CD4-positive, alpha-beta T cell (primary cell): Measurements from ENCODE around the gene ZNF574. TPM values are rescaled to one million over a fixed set of nuclear protein-coding genes. Genes with fewer than 3 reads are reported as not detected.

Experiments used
- ATAC-seq: fragments of 200-7000 bp; cut with Tn5 transposase; one replicate; pipeline ENCODE4 v1.10.0; 2022; ENCODE audit warnings: mild to moderate bottlenecking; ENCODE audit not compliant: poor library complexity
- CTCF ChIA-PET: fragments of 350-600 bp; sonication (Branson Sonifier 250); formaldehyde crosslinking; loops from one replicate; lab custom pipeline; 2021; ENCODE audit warnings: antibody characterized with exemption, inconsistent platforms; lab: Charles Lee
- POLR2A ChIA-PET: fragments of 350-600 bp; sonication (Branson Sonifier 250); formaldehyde crosslinking; loops from one replicate; lab custom pipeline; 2021; ENCODE audit warnings: antibody characterized with exemption, inconsistent platforms; lab: Charles Lee
- DNase-seq, 14 experiments: peaks; one replicate each; pipeline ENCODE4 v3.0.0-alpha.2; 2013 to 2020; ENCODE audit warnings: mixed read lengths in 2 of 14
- H3K27ac ChIP-seq, 2 donors: one replicate each; pipeline versions ENCODE4 v1.5.1 to v1.7.0; 2013; ENCODE audit warnings: low read length in 2 of 2, low read depth in 1 of 2, mild to moderate bottlenecking in 1 of 2
- H3K27me3 ChIP-seq, 2 experiments: 1 replicate in 1 of 2; 2 replicates in 1 of 2; pipeline versions ENCODE4 v1.6.1 to v1.7.0; 2013; ENCODE audit warnings: low read length in 2 of 2, control low read depth in 1 of 2, mild to moderate bottlenecking in 1 of 2, moderate library complexity in 1 of 2; ENCODE audit not compliant: insufficient read depth in 2 of 2, control insufficient read depth in 1 of 2
- H3K36me3 ChIP-seq: one replicate; pipeline ENCODE4 v1.6.1; 2013; ENCODE audit warnings: low read length, control low read depth; ENCODE audit not compliant: insufficient read depth
- H3K4me1 ChIP-seq: one replicate; pipeline ENCODE4 v1.6.1; 2013; ENCODE audit warnings: low read length, control low read depth; ENCODE audit not compliant: insufficient read depth
- H3K4me3 ChIP-seq: one replicate; pipeline ENCODE4 v1.5.1; 2013; ENCODE audit warnings: mild to moderate bottlenecking, low read length, moderate library complexity
- H3K9me3 ChIP-seq, 2 experiments: 1 replicate in 1 of 2; 2 replicates in 1 of 2; pipeline versions ENCODE4 v1.6.1 to v1.7.0; 2013; ENCODE audit warnings: low read length in 2 of 2, mild to moderate bottlenecking in 2 of 2, control low read depth in 1 of 2, moderate library complexity in 1 of 2; ENCODE audit not compliant: control insufficient read depth in 1 of 2, insufficient read depth in 1 of 2
- H3K27ac Mint-ChIP-seq: one replicate; pipeline ENCODE4 v1.8.0; 2020; ENCODE audit warnings: mixed read lengths
- H3K27me3 Mint-ChIP-seq: one replicate; pipeline ENCODE4 v1.8.0; 2021; ENCODE audit warnings: mixed read lengths
- H3K36me3 Mint-ChIP-seq: one replicate; pipeline ENCODE4 v1.8.0; 2021; ENCODE audit warnings: low read depth, mixed read lengths
- H3K4me1 Mint-ChIP-seq: one replicate; pipeline ENCODE4 v1.8.0; 2021; ENCODE audit warnings: low read depth, mixed read lengths
- H3K4me3 Mint-ChIP-seq: one replicate; pipeline ENCODE4 v1.8.0; 2020; ENCODE audit warnings: mild to moderate bottlenecking, mixed read lengths
- H3K9me3 Mint-ChIP-seq: one replicate; pipeline ENCODE4 v1.8.0; 2020; ENCODE audit warnings: mixed read lengths
- intact Hi-C, 2 experiments: fragments of 100-400 bp; cut with DNase I in 1 of 2; cut with micrococcal nuclease in 1 of 2; formaldehyde crosslinking; loops; one replicate each; pipeline versions ENCODE4 v1.15.1 to v1.9.0; 2023 to 2025; cut with DNase I, micrococcal nuclease
- total RNA-seq, 174 experiments: library from RNA in 2 of 174; stranded (reverse) in 2 of 174; gene quantifications; one replicate each; pipeline ENCODE4 v1.2.3 and lab custom pipeline; 2021 to 2026
- TF ChIP-seq, protein P1 (sequence below): fragments of 200-600 bp; IDR thresholded peaks from one replicate; pipeline ENCODE4 v1.8.0; 2022; ENCODE audit warnings: antibody characterized with exemption, mild to moderate bottlenecking

Gene ZNF574
- total RNA-seq, 2 experiments from 2014 or later = 21.5 to 24.0 TPM

DNA sequence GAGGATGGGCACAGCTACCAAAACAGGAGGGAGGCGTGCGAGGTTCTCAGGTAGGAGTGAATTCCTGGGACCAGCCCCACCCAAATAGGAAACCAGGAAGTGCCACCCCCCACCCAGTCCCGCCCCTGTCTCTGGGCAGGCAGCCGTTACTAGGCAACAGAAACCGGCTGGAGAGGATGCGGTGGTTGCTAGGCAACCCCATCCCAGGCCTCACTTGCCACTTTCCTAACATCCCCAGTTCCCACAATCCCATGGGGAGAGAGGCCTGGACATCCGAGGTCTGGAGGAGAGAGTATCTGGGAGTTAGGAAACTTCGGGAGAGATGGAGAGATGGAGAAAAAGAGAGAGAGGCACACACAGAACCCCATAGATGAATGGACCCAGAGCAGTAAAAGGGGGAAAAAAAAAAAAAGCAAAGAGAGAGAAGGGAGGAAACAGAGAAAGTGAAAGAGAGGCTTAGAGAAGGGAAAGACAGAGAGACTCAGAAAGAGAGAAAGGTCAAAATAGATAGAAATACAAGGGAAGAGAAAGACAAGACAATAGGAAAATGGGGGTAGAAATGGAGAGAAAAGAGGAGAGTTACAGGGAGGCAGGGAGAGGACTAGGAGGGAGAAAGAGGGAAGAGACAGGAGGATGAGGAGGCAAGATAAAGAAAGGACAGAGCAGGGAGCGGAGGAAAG is 9.8 kb upstream of the ZNF574 start:
- ATAC-seq (no peak), DNase-seq (no peak)
- Mint-ChIP-seq H3K27ac (no peak overlapping the region), H3K4me1 (no peaks in the 10 kb centered on the region), H3K4me3 (no peak overlapping the region), H3K27me3 (peaks cover 11% of the 10 kb centered on the region), H3K9me3 (no peaks in the 10 kb centered on the region), H3K36me3 (no peaks in the 10 kb centered on the region)
- TF ChIP-seq, protein P1, sequence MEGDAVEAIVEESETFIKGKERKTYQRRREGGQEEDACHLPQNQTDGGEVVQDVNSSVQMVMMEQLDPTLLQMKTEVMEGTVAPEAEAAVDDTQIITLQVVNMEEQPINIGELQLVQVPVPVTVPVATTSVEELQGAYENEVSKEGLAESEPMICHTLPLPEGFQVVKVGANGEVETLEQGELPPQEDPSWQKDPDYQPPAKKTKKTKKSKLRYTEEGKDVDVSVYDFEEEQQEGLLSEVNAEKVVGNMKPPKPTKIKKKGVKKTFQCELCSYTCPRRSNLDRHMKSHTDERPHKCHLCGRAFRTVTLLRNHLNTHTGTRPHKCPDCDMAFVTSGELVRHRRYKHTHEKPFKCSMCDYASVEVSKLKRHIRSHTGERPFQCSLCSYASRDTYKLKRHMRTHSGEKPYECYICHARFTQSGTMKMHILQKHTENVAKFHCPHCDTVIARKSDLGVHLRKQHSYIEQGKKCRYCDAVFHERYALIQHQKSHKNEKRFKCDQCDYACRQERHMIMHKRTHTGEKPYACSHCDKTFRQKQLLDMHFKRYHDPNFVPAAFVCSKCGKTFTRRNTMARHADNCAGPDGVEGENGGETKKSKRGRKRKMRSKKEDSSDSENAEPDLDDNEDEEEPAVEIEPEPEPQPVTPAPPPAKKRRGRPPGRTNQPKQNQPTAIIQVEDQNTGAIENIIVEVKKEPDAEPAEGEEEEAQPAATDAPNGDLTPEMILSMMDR = no peak
- CTCF ChIA-PET = no interaction called here
- no peak overlapping the region for H3K4me3 ChIP-seq
- POLR2A ChIA-PET = interaction anchor here (0.5 kb wide), 1 partner anchor 47 kb away, joined by 3 read pairs; no protein-coding TSS in a partner anchor
- no peak overlapping the region for H3K27ac ChIP-seq
- intact Hi-C loops = no loop called here
- H3K4me1 ChIP-seq = peaks cover 14% of the 10 kb centered on the region
- H3K36me3 ChIP-seq = no peaks in the 10 kb centered on the region
- H3K9me3 ChIP-seq = peaks cover 0 to 6% of the 10 kb centered on the region in 2 experiments
- H3K27me3 ChIP-seq = peaks cover 23 to 28% of the 10 kb centered on the region in 2 experiments

DNA sequence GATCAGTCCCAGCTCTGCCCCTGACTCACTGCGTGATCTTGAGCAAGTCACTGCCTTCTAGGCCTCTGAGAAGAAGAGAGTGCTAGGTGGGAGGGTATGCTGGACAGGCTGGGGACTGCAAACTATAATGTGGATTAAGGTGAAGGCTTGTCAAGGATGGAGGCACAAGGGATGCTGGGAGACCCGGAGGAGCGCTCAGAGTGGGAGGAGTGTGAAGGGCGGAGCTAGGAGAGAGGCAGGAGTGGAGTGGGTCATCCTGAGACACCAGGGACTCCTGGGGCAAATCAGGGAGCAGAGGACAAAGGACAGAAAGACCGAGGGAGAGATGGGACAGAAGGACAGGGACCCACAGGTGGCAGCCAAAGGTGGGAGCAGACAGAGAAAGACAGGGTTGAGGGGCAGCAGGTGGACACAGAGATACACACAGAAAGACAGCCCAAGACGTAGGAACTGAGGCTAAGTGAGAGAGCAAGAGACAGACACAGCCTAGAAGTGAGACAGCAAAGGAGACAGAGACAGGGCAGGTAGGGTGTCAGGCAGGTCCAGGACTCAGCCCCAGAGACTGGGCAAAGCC is 8.6 kb upstream of the ZNF574 start:
- ATAC-seq = no peak
- Mint-ChIP-seq H3K36me3 (no peaks in the 10 kb centered on the region), H3K9me3 (no peaks in the 10 kb centered on the region), H3K27ac (no peak overlapping the region), H3K4me3 (no peak overlapping the region), H3K4me1 (no peaks in the 10 kb centered on the region), H3K27me3 (peaks cover 11% of the 10 kb centered on the region)
- Histone ChIP-seq H3K4me3 (no peak overlapping the region), H3K9me3 (peaks cover 0 to 6% of the 10 kb centered on the region in 2 experiments), H3K36me3 (no peaks in the 10 kb centered on the region), H3K4me1 (peaks cover 14% of the 10 kb centered on the region), H3K27ac (no peak overlapping the region), H3K27me3 (peaks cover 23 to 28% of the 10 kb centered on the region in 2 experiments)
- TF ChIP-seq, protein P1 = no peak
- CTCF ChIA-PET = no interaction called here
- DNase-seq = no peak
- intact Hi-C loops = no loop called here
- POLR2A ChIA-PET = interaction anchor here (0.7 kb wide), 1 partner anchor 11 kb away, joined by 4 read pairs; no protein-coding TSS in a partner anchor

DNA sequence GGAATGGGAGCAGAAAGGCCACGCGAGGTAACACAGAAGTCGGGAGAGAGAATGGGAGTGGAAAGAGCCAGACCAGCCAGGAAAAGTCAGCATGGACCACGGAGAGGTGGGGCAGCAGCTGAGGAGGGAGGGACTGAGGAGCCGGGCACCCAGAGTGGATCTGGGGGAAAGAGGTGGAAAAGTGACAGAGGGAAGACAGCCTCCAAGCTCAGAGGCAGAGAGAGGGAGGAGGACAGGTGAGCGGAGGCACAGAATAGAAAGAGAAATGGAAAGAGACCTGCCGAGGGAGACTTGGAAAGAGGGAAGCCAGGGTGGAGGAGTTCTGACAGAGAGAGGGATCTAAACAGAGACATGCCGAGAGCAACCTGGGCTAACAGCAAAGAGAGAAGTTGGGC is 7.6 kb upstream of the ZNF574 start:
- POLR2A ChIA-PET = no interaction called here

More for the DNA sequence above, 7.6 kb upstream of the ZNF574 start:
- Histone ChIP-seq H3K4me1 (peaks cover 14% of the 10 kb centered on the region), H3K9me3 (peaks cover 0 to 6% of the 10 kb centered on the region in 2 experiments), H3K36me3 (no peaks in the 10 kb centered on the region), H3K4me3 (no peak overlapping the region), H3K27ac (no peak overlapping the region), H3K27me3 (peaks cover 23 to 28% of the 10 kb centered on the region in 2 experiments)
- CTCF ChIA-PET = no interaction called here
- H3K36me3 Mint-ChIP-seq = no peaks in the 10 kb centered on the region
- intact Hi-C loops = no loop called here
- H3K4me1 Mint-ChIP-seq = no peaks in the 10 kb centered on the region
- TF ChIP-seq, protein P1 = no peak
- no peak for DNase-seq
- H3K27ac Mint-ChIP-seq = no peak overlapping the region
- H3K9me3 Mint-ChIP-seq = no peaks in the 10 kb centered on the region
- peaks cover 11% of the 10 kb centered on the region for H3K27me3 Mint-ChIP-seq
- H3K4me3 Mint-ChIP-seq = no peak overlapping the region
- no peak for ATAC-seq
